GM10248 (cell line): ENCODE results near the gene PLEKHA5.
"Not testable (repeated sequence)": the region's sequence is repeated elsewhere in the genome, so short reads cannot be mapped to it uniquely, and the experiment has no call there.

Experiments
- CTCF ChIA-PET: fragments of 300-600 bp; sonication (Branson Sonifier 250); formaldehyde crosslinking; extraction: SDS; loops from one replicate; lab custom pipeline; 2021; ENCODE audit warnings: antibody characterized with exemption; lab: Yijun Ruan, JAX
- POLR2A ChIA-PET: fragments of 350-650 bp; sonication (Branson Sonifier 250); formaldehyde crosslinking; extraction: SDS; loops from one replicate; lab custom pipeline; 2020; ENCODE audit warnings: antibody characterized with exemption; lab: Yijun Ruan, JAX
- DNase-seq: peaks from one replicate; pipeline ENCODE4 v3.0.0; 2012; ENCODE audit errors: extremely low spot score
- TF ChIP-seq, protein P1 (sequence below): IDR thresholded peaks from 2 replicates; pipeline ENCODE4 v1.5.1; 2012; ENCODE audit warnings: mild to moderate bottlenecking, low read depth; ENCODE audit errors: extremely low read depth, missing control alignments, control extremely low read depth

The PLEKHA5 gene

GRCh38 chr12:19224746-19225145 lies 95.2 kb downstream of the PLEKHA5 start:
- DNase-seq, result no peak
- ChIA-PET POLR2A (no interaction called here), CTCF (no interaction called here)
- TF ChIP-seq, protein P1, sequence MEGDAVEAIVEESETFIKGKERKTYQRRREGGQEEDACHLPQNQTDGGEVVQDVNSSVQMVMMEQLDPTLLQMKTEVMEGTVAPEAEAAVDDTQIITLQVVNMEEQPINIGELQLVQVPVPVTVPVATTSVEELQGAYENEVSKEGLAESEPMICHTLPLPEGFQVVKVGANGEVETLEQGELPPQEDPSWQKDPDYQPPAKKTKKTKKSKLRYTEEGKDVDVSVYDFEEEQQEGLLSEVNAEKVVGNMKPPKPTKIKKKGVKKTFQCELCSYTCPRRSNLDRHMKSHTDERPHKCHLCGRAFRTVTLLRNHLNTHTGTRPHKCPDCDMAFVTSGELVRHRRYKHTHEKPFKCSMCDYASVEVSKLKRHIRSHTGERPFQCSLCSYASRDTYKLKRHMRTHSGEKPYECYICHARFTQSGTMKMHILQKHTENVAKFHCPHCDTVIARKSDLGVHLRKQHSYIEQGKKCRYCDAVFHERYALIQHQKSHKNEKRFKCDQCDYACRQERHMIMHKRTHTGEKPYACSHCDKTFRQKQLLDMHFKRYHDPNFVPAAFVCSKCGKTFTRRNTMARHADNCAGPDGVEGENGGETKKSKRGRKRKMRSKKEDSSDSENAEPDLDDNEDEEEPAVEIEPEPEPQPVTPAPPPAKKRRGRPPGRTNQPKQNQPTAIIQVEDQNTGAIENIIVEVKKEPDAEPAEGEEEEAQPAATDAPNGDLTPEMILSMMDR, result no peak

DNA sequence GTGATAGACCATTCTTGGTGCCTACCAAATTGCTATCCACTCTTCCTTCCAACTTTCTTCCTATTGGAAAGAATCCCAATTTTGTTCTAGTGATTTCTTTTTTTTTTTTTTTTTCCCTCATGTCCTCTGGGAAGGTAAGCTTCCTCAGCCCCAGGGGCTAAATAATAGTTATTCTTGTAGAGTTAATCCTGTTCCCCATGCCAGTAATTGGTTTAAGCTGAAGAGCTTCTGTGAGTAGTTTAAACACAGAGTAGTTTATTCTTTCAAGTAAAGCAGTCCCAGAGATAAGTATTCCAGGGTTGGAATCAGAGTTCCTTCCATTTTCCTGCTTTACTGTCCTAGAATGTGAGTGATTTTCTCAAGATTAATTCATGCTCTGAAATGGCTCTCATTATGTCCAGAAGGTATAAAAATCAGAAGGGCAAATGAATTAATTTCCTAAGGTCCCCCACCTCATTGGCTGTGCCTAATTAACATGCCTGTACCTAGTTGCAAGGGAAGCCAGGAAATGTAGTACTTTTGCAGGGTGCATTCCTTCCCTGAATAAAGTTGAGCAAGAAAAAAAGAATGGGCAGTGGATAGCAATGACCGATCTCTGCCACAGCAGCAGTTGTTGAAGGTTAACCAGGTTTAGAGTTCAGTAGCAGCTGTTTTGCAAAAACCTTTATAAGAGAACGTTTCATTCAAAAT lies 97.8 kb downstream of the PLEKHA5 start:
- TF ChIP-seq, protein P1, result no peak
- ChIA-PET CTCF (interaction anchor here (1.4 kb wide), 1 partner anchor 18 kb away, joined by 3 read pairs; no protein-coding TSS in a partner anchor), POLR2A (no interaction called here)
- DNase-seq, result no peak

- CTCF ChIA-PET, result interaction anchor here (1.4 kb wide), 1 partner anchor 19 kb away, joined by 3 read pairs; no protein-coding TSS in a partner anchor
- DNase-seq, result no peak
- TF ChIP-seq, protein P1, result no peak
- POLR2A ChIA-PET, result no interaction called here
These were observed 98.3 kb downstream of the PLEKHA5 start for GRCh38 chr12:19227880-19228210.

DNA sequence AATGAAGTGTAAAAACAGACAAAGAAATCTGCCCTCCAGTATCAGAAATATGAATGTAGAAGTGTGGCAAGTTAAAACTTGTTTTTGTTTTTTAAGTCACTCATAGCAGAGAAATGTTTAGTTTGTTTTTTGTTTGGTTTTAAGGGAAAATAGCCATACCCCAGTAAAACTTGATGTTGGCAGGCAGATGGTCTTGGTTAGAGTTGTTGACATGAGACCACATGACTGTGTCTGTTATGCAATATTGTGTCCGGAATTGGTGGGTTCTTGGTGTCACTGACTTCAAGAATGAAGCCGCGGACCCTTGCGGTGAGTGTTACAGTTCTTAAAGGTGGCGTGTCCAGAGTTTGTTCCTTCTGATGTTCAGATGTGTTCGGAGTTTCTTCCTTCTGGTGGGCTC lies 99.5 kb downstream of the PLEKHA5 start:
- CTCF ChIA-PET, POLR2A ChIA-PET, DNase-seq: not testable (repeated sequence)

DNA sequence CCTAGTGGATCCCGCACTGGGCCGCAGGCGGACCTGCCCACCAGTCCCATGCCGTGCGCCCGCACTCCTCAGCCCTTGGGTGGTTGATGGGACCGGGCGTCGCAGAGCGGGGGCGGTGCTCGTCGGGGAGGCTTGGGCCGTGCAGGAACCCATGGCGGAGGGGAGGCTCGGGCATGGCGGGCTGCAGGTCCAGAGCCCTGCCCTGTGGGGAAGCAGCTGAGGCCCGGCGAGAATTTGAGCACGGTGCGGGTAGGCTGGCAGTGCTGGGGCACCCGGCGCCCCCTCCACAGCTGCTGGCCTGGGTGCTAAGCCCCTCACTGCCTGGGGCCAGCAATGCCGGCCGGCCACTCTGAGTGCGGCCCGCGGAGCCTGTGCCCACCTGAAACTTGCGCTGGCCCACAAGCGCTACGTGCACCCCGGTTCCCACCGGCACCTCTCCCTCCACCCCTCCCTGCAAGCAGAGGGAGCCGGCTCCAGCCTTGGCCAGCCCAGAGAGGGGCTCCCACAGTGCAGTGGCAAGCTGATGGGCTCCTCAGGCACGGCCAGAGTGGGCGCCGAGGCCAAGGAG lies 100.8 kb downstream of the PLEKHA5 start:
- no peak for DNase-seq
- TF ChIP-seq, protein P1, result no peak
- ChIA-PET CTCF (no interaction called here), POLR2A (no interaction called here)

GRCh38 chr12:19230896-19231295 lies 101.4 kb downstream of the PLEKHA5 start:
- no peak for DNase-seq
- TF ChIP-seq, protein P1, result no peak
- ChIA-PET POLR2A (no interaction called here), CTCF (no interaction called here)

DNA sequence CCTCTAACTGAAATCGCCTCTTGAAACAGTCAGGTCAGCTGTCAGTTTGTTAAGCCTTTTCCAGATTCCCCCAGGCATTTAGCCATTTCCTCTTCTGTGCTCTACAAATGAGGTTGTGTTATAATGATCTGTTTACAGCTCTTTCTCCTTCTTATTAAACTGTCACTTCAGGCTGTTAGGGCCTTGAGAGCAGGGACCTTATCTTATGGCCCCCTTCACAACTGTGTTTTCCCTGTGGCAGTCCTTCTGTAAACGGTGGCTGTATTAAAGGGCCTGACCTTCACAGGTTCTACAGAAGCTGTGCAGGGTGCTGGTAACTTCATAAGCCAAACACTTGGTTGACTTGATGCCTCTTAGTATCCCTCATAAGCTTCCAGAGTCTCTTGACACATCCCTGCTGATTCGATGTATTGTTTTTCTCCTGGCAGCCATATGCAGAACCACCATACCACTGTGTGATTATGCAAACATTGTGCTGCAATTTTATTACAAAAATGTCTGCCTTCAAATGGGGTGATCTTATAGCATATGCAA lies 104.7 kb downstream of the PLEKHA5 start:
- TF ChIP-seq, protein P1, result no peak
- ChIA-PET CTCF (no interaction called here), POLR2A (interaction anchor here (0.5 kb wide), 1 partner anchor 18 kb away, joined by 3 read pairs; no protein-coding TSS in a partner anchor)
- no peak for DNase-seq
